ENCODE results near the gene PLCH1.
"Not testable (repeated sequence)": the region's sequence is repeated elsewhere in the genome, so short reads cannot be mapped to it uniquely, and the experiment has no call there.

PLCH1 gene

GRCh38 chr3:155619118-155619915 is 125.6 kb downstream of the PLCH1 start:
- in situ Hi-C loops (cut with MboI; ENCODE audit: low pct_unique_long_range_greater_than_20kb, low sequenced_read_pairs), result no loop called here
- DNase-seq, result no peak

DNA sequence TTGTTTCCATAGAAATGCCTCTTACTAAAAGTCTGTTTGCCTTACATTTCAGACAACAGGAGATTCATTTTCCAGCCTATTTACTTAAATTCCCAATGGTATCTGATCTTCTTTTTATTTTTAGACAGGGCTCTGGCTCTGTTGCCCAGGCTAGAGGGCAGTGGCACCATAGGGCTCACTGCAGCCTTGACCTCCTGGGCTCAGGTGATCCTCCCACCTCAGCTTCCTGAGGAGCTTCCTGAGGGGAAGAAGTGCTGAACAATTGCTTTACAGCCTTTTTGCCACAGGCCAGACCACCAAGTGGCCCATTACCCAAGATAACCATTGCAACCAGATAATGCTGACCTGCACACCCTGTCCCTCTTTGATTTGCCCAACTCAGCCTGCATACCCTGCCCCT is 126.3 kb downstream of the PLCH1 start:
- DNase-seq, result no peak
- in situ Hi-C loops (cut with MboI; ENCODE audit: low pct_unique_long_range_greater_than_20kb, low sequenced_read_pairs), result no loop called here

DNA sequence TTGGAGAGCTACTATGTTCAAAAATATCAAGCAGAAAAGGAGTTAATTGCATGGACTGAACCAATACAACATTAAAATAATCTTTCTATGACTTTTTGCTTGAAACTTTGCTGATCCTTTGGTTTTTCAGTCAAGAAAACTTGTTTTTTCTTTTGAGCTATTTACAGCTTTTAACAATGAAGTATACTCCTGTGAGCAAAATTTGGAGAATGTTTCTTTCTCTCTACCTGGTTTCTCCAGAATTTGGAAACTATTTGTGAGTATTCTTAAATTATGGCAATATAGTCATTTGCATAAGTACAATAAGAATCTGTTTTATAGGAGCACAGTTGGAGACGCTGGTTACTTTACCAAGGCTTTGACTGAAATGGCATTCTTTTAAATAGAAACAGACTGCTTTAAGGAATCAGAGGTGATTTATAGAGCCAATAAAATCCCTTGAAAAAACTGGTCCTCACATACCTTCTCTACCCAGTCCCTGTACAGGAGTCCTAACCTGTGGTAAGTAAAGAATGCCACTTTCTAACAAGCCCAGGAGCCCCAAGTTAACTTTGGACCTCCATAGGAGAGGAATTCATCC is 127.4 kb downstream of the PLCH1 start:
- in situ Hi-C loops (cut with MboI; ENCODE audit: low pct_unique_long_range_greater_than_20kb, low sequenced_read_pairs), result no loop called here

DNA sequence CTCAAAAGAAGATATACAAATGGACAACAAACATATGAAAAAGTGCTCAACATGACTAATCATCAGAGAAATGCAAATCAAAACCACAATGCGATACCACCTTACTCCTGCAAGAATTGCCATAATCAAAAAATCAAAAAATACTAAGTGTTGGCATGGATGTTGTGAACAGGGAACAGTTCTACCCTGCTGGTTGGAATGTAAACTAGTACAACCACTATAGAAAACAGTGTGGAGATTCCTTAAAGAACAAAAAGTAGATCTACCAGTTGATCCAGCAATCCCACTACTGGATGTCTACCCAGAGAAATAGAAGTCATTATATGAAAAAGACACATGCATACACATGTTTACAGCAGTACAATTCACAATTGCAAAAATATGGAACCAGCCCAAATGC is 129.7 kb downstream of the PLCH1 start:
- DNase-seq; in situ Hi-C loops (cut with MboI; ENCODE audit: low pct_unique_long_range_greater_than_20kb, low sequenced_read_pairs): not testable (repeated sequence)

More for the DNA sequence above, 127.4 kb downstream of the PLCH1 start:
- no peak for DNase-seq

GRCh38 chr3:155614410-155614809 is 130.5 kb downstream of the PLCH1 start:
- in situ Hi-C loops (cut with MboI; ENCODE audit: low pct_unique_long_range_greater_than_20kb, low sequenced_read_pairs); DNase-seq: not testable (repeated sequence)

GRCh38 chr3:155611456-155611855 is 133.4 kb downstream of the PLCH1 start:
- DNase-seq, result no peak
- in situ Hi-C loops (cut with MboI; ENCODE audit: low pct_unique_long_range_greater_than_20kb, low sequenced_read_pairs), result no loop called here

DNA sequence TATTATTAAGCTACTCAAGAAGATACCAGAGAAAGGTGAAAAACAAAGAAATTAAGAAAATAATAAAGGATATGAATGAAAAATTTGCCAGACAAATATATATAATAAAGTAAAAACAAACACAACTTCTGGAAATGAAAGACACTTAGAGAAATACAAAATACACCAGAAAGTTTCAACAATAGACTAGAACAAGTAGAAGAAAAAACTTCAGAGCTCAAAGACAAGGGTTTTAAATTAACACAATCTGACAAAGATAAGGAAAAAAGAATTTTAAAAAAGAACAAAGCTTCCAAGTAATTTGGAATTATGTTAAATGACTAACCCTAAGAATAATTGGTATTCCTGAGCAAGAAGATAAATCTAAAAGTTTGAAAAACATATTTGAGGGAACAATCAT is 135.3 kb downstream of the PLCH1 start:
- in situ Hi-C loops (cut with MboI; ENCODE audit: low pct_unique_long_range_greater_than_20kb, low sequenced_read_pairs), result no loop called here
- DNase-seq, result no peak

GRCh38 chr3:155608228-155608920 is 136.5 kb downstream of the PLCH1 start:
- in situ Hi-C loops (cut with MboI; ENCODE audit: low pct_unique_long_range_greater_than_20kb, low sequenced_read_pairs), result no loop called here
- DNase-seq, result no peak

GRCh38 chr3:155607761-155608160 is 137.1 kb downstream of the PLCH1 start:
- DNase-seq, result no peak
- in situ Hi-C loops (cut with MboI; ENCODE audit: low pct_unique_long_range_greater_than_20kb, low sequenced_read_pairs), result no loop called here

GRCh38 chr3:155605571-155605970 is 139.3 kb downstream of the PLCH1 start:
- DNase-seq, result peak; percentile 56
- in situ Hi-C loops (cut with MboI; ENCODE audit: low pct_unique_long_range_greater_than_20kb, low sequenced_read_pairs), result no loop called here

- in situ Hi-C loops (cut with MboI; ENCODE audit: low pct_unique_long_range_greater_than_20kb, low sequenced_read_pairs), result no loop called here
- no peak for DNase-seq
Observed at GRCh38 chr3:155604967-155605366, 139.9 kb downstream of the PLCH1 start.

- in situ Hi-C loops (cut with MboI; ENCODE audit: low pct_unique_long_range_greater_than_20kb, low sequenced_read_pairs), result no loop called here
- DNase-seq, result no peak
Observed at GRCh38 chr3:155604126-155604525, 140.7 kb downstream of the PLCH1 start.

GRCh38 chr3:155603302-155603701 is 141.6 kb downstream of the PLCH1 start:
- DNase-seq, result no peak
- in situ Hi-C loops (cut with MboI; ENCODE audit: low pct_unique_long_range_greater_than_20kb, low sequenced_read_pairs), result no loop called here

DNA sequence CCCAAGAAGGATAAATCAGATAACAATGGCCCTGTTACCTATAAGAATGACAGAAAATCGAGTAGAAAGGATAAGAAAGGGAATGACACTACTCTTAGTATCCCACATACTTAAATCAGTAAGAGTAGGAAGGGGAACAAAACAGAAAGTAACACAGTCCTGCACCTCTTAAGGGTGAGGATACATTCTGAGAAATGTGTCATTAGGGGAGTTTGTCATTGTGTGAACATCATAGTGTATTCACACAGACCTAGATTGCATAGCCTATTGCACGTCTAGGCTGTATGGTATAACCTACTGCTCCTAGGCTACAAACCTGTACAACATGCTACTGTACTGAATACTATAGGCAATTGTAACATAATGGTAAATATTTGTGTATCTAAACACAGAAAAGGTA is 142.6 kb downstream of the PLCH1 start:
- no peak for DNase-seq

DNA sequence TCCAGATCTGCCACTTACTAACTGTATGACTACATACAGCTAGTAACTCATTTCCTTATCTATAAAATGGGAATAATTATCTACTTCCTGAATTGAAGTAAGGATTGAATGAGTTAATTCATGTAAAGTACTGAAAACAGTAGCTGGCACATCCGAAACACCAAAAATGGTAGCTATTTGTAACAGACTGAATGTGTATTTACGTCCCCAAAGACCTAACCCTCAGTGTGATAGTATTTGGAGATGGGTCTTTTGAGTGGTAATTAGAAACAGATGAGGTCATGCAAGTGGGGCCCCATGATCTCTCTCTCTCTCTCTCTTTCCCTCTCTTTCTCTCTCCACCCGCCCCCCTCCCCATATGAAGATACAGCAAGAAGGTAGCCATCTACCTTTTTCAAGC is 146.2 kb downstream of the PLCH1 start:
- no peak for DNase-seq
- in situ Hi-C loops (cut with MboI; ENCODE audit: low pct_unique_long_range_greater_than_20kb, low sequenced_read_pairs), result no loop called here

More for the DNA sequence above, 142.6 kb downstream of the PLCH1 start:
- in situ Hi-C loops (cut with MboI; ENCODE audit: low pct_unique_long_range_greater_than_20kb, low sequenced_read_pairs), result no loop called here

- DNase-seq, result no peak
- in situ Hi-C loops (cut with MboI; ENCODE audit: low pct_unique_long_range_greater_than_20kb, low sequenced_read_pairs), result no loop called here
Observed at GRCh38 chr3:155596615-155597014, 148.3 kb downstream of the PLCH1 start.

DNA sequence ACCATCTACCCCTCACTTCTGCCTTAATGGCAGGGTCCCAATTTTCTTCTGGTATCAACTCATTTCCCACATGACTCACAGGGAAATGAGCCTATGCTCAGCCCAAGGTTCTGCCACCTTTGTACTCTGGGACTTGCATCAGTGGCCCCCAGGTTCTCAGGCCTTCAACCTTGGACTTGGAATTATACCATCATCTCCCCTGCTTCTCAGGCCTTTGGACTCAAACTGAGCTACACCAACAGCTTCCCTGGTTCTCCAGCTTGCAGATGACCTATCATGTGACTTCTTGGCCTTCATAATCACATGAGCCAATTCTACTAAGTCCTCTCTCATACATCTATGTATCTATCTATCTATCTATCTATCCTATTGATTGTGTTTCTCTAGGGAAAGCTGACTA is 149.5 kb downstream of the PLCH1 start:
- no peak for DNase-seq
- in situ Hi-C loops (cut with MboI; ENCODE audit: low pct_unique_long_range_greater_than_20kb, low sequenced_read_pairs), result no loop called here

- in situ Hi-C loops (cut with MboI; ENCODE audit: low pct_unique_long_range_greater_than_20kb, low sequenced_read_pairs), result no loop called here
- no peak for DNase-seq
Observed at GRCh38 chr3:155594526-155595187, 150.2 kb downstream of the PLCH1 start.

GRCh38 chr3:155587581-155587980 is 157.3 kb downstream of the PLCH1 start:
- in situ Hi-C loops (cut with MboI; ENCODE audit: low pct_unique_long_range_greater_than_20kb, low sequenced_read_pairs), result no loop called here
- DNase-seq, result no peak

GRCh38 chr3:155585384-155585783 is 159.5 kb downstream of the PLCH1 start:
- in situ Hi-C loops (cut with MboI; ENCODE audit: low pct_unique_long_range_greater_than_20kb, low sequenced_read_pairs), result no loop called here
- no peak for DNase-seq
